ENCODE data around the gene FERMT2.

FERMT2 gene

GRCh38 chr14:52836063-52836462 is 114.8 kb downstream of the FERMT2 start:
- 95 to 97% methylated on average over 9 of the region's 9 CpGs for WGBS, 2 experiments
- Histone ChIP-seq H3K4me1 (ENCODE audit: control insufficient read depth, insufficient read depth, low read length) (peaks cover 19% of the 10 kb centered on the region), H3K27ac (ENCODE audit: insufficient read depth, low read depth, low read length, poor library complexity, severe bottlenecking) (no peak overlapping the region), H3K4me3 (ENCODE audit: insufficient read depth, low read depth, low read length) (no peak overlapping the region), H3K36me3 (ENCODE audit: control insufficient read depth, insufficient read depth, low read length) (no peaks in the 10 kb centered on the region), H3K27me3 (ENCODE audit: control insufficient read depth, insufficient read depth, low read length, poor library complexity, severe bottlenecking) (no peaks in the 10 kb centered on the region), H3K9me3 (ENCODE audit: control insufficient read depth, low read length) (no peaks in the 10 kb centered on the region)

- H3K4me3 ChIP-seq (ENCODE audit: insufficient read depth, low read depth, low read length): no peak overlapping the region
- no peaks in the 10 kb centered on the region for H3K36me3 ChIP-seq (ENCODE audit: control insufficient read depth, insufficient read depth, low read length)
Observed at GRCh38 chr14:52835122-52835903, 115.5 kb downstream of the FERMT2 start.

DNA sequence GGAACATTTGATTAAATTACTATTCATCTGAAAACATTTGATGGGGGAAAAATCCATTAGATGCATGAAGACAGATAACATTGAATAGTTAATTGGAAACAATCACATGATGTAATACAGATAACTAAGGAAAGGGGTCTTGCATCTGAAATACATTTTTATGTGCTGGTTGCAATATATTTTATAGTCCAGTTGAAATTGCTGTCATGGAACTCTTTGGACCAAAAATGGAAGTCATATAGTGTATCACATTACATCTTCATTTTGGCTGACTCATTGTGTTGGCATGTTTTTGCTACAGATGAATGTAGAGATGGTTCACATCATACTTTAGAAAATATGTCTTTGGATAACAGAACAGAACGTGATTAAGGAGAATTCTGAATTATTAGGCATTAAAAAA is 116.4 kb downstream of the FERMT2 start:
- Histone ChIP-seq H3K9me3 (ENCODE audit: control insufficient read depth, low read length) (no peaks in the 10 kb centered on the region), H3K4me3 (ENCODE audit: insufficient read depth, low read depth, low read length) (no peak overlapping the region), H3K36me3 (ENCODE audit: control insufficient read depth, insufficient read depth, low read length) (no peaks in the 10 kb centered on the region), H3K27ac (ENCODE audit: insufficient read depth, low read depth, low read length, poor library complexity, severe bottlenecking) (no peak overlapping the region), H3K4me1 (ENCODE audit: control insufficient read depth, insufficient read depth, low read length) (peaks cover 19% of the 10 kb centered on the region), H3K27me3 (ENCODE audit: control insufficient read depth, insufficient read depth, low read length, poor library complexity, severe bottlenecking) (no peaks in the 10 kb centered on the region)
- WGBS, 2 experiments: 100% methylated on average over 1 of the region's 1 CpG; no CpG with 5 or more reads in 1 of the 2 experiments

More at GRCh38 chr14:52835122-52835903, 115.5 kb downstream of the FERMT2 start:
- H3K4me1 ChIP-seq (ENCODE audit: control insufficient read depth, insufficient read depth, low read length): peaks cover 19% of the 10 kb centered on the region
- H3K27me3 ChIP-seq (ENCODE audit: control insufficient read depth, insufficient read depth, low read length, poor library complexity, severe bottlenecking): no peaks in the 10 kb centered on the region
- H3K27ac ChIP-seq (ENCODE audit: insufficient read depth, low read depth, low read length, poor library complexity, severe bottlenecking): no peak overlapping the region
- 78 to 82% methylated on average over 12 of the region's 12 CpGs for WGBS, 2 experiments
- H3K9me3 ChIP-seq (ENCODE audit: control insufficient read depth, low read length): no peaks in the 10 kb centered on the region

DNA sequence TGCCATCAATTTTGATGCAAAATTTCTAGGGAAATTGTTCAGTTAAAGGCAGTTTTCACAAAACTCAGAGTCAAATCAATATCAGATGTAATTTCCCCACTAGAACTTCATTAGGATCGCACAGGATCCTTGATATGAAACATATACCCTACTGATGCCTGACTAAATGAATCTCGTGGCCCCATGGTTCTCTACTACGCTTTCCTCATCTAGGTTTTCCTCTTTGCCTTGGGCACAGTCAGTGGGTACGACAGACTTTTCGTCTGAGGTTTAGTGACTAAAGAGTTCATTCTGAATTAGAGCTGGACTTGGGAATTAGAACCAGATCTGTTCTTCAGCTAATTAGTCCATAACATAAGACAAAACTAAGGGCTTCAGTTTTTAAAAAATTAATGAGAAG is 117.0 kb downstream of the FERMT2 start:
- H3K27ac ChIP-seq (ENCODE audit: insufficient read depth, low read depth, low read length, poor library complexity, severe bottlenecking): no peak overlapping the region
- no peak overlapping the region for H3K4me3 ChIP-seq (ENCODE audit: insufficient read depth, low read depth, low read length)
- H3K27me3 ChIP-seq (ENCODE audit: control insufficient read depth, insufficient read depth, low read length, poor library complexity, severe bottlenecking): no peaks in the 10 kb centered on the region
- H3K36me3 ChIP-seq (ENCODE audit: control insufficient read depth, insufficient read depth, low read length): no peaks in the 10 kb centered on the region
- H3K9me3 ChIP-seq (ENCODE audit: control insufficient read depth, low read length): no peaks in the 10 kb centered on the region
- 92 to 94% methylated on average over 5 of the region's 5 CpGs for WGBS, 2 experiments
- H3K4me1 ChIP-seq (ENCODE audit: control insufficient read depth, insufficient read depth, low read length): peaks cover 19% of the 10 kb centered on the region

DNA sequence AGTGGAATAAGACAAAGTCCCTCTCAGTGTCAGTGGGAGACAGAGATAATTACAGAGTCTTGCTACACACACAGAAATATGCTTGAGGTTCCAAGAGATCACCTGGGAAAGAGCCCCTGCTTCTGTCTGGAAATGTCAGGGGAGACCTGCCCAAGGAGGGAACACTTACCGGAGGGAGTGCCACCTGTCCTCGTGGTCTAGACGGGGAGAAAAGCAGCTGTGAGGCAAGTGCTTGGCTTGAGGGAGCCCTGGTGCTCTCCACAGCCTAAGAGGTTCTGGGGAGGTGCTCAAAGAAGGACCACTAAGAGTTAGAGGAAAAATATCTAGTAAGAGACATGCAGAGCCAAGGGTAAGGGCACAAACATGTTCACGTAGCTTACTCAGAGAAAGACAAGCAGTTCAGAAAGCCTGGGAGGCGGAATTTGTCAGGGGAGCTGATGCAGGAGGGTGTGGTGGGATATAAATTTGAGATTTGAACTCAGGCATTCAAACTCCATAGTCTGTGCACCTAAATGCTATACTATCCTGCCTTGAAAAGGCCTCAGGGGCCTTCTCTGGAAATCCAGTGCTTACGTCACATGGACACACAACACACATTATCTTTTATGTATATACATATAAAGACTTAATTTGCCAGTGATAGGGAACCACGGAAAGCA is 121.2 kb downstream of the FERMT2 start:
- Histone ChIP-seq H3K27me3 (ENCODE audit: control insufficient read depth, insufficient read depth, low read length, poor library complexity, severe bottlenecking) (no peaks in the 10 kb centered on the region), H3K36me3 (ENCODE audit: control insufficient read depth, insufficient read depth, low read length) (no peaks in the 10 kb centered on the region), H3K4me3 (ENCODE audit: insufficient read depth, low read depth, low read length) (no peak overlapping the region), H3K9me3 (ENCODE audit: control insufficient read depth, low read length) (no peaks in the 10 kb centered on the region), H3K4me1 (ENCODE audit: control insufficient read depth, insufficient read depth, low read length) (peaks cover 9% of the 10 kb centered on the region), H3K27ac (ENCODE audit: insufficient read depth, low read depth, low read length, poor library complexity, severe bottlenecking) (no peak overlapping the region)
- WGBS, 2 experiments: 85 to 86% methylated on average over 5 to 6 of the region's 7 CpGs

- Histone ChIP-seq H3K9me3 (ENCODE audit: control insufficient read depth, low read length) (no peaks in the 10 kb centered on the region), H3K4me1 (ENCODE audit: control insufficient read depth, insufficient read depth, low read length) (peaks cover 9% of the 10 kb centered on the region)
Observed at GRCh38 chr14:52827426-52827825, 123.4 kb downstream of the FERMT2 start.

GRCh38 chr14:52825085-52825484 is 125.8 kb downstream of the FERMT2 start:
- 87 to 100% methylated on average over 3 of the region's 4 CpGs for WGBS, 2 experiments
- no peak overlapping the region for H3K4me3 ChIP-seq (ENCODE audit: insufficient read depth, low read depth, low read length)
- H3K36me3 ChIP-seq (ENCODE audit: control insufficient read depth, insufficient read depth, low read length): no peaks in the 10 kb centered on the region
- no peaks in the 10 kb centered on the region for H3K4me1 ChIP-seq (ENCODE audit: control insufficient read depth, insufficient read depth, low read length)
- no peaks in the 10 kb centered on the region for H3K9me3 ChIP-seq (ENCODE audit: control insufficient read depth, low read length)
- no peak overlapping the region for H3K27ac ChIP-seq (ENCODE audit: insufficient read depth, low read depth, low read length, poor library complexity, severe bottlenecking)
- no peaks in the 10 kb centered on the region for H3K27me3 ChIP-seq (ENCODE audit: control insufficient read depth, insufficient read depth, low read length, poor library complexity, severe bottlenecking)

More at GRCh38 chr14:52827426-52827825, 123.4 kb downstream of the FERMT2 start:
- Histone ChIP-seq H3K4me3 (ENCODE audit: insufficient read depth, low read depth, low read length) (no peak overlapping the region), H3K27me3 (ENCODE audit: control insufficient read depth, insufficient read depth, low read length, poor library complexity, severe bottlenecking) (no peaks in the 10 kb centered on the region), H3K36me3 (ENCODE audit: control insufficient read depth, insufficient read depth, low read length) (no peaks in the 10 kb centered on the region), H3K27ac (ENCODE audit: insufficient read depth, low read depth, low read length, poor library complexity, severe bottlenecking) (no peak overlapping the region)

- no peaks in the 10 kb centered on the region for H3K4me1 ChIP-seq (ENCODE audit: control insufficient read depth, insufficient read depth, low read length)
- no peak overlapping the region for H3K27ac ChIP-seq (ENCODE audit: insufficient read depth, low read depth, low read length, poor library complexity, severe bottlenecking)
- WGBS, 2 experiments: 93 to 94% methylated on average over 2 to 4 of the region's 4 CpGs
- no peak overlapping the region for H3K4me3 ChIP-seq (ENCODE audit: insufficient read depth, low read depth, low read length)
- no peaks in the 10 kb centered on the region for H3K27me3 ChIP-seq (ENCODE audit: control insufficient read depth, insufficient read depth, low read length, poor library complexity, severe bottlenecking)
- no peaks in the 10 kb centered on the region for H3K36me3 ChIP-seq (ENCODE audit: control insufficient read depth, insufficient read depth, low read length)
- no peaks in the 10 kb centered on the region for H3K9me3 ChIP-seq (ENCODE audit: control insufficient read depth, low read length)
Observed at GRCh38 chr14:52824462-52824861, 126.4 kb downstream of the FERMT2 start.

- Histone ChIP-seq H3K27me3 (ENCODE audit: control insufficient read depth, insufficient read depth, low read length, poor library complexity, severe bottlenecking) (no peaks in the 10 kb centered on the region), H3K27ac (ENCODE audit: insufficient read depth, low read depth, low read length, poor library complexity, severe bottlenecking) (no peak overlapping the region), H3K4me1 (ENCODE audit: control insufficient read depth, insufficient read depth, low read length) (no peaks in the 10 kb centered on the region), H3K4me3 (ENCODE audit: insufficient read depth, low read depth, low read length) (no peak overlapping the region), H3K9me3 (ENCODE audit: control insufficient read depth, low read length) (no peaks in the 10 kb centered on the region), H3K36me3 (ENCODE audit: control insufficient read depth, insufficient read depth, low read length) (no peaks in the 10 kb centered on the region)
- WGBS, 2 experiments: 91 to 96% methylated on average over 6 to 7 of the region's 7 CpGs
Observed at GRCh38 chr14:52821805-52822250, 129.0 kb downstream of the FERMT2 start.

DNA sequence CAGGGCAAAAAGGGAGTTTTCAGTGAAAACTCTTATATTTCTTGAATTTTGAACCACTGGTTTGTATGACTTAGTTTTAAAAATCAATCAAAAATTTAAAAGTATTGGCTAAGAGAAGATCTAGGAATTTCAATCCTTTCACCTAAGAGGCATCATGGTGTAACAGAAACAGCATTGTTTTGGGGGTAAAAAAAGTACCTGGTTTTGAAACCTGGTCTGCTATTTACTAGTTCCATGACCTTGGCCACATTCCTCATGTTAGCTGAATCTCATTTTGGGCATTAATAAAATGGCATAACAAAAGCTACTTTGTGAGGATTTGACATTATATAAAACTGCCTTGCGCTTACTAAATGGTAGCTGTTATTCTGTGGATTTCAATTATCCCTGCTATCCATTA is 142.7 kb downstream of the FERMT2 start:
- Histone ChIP-seq H3K4me1 (ENCODE audit: control insufficient read depth, insufficient read depth, low read length) (no peaks in the 10 kb centered on the region), H3K36me3 (ENCODE audit: control insufficient read depth, insufficient read depth, low read length) (no peaks in the 10 kb centered on the region), H3K9me3 (ENCODE audit: control insufficient read depth, low read length) (no peaks in the 10 kb centered on the region), H3K4me3 (ENCODE audit: insufficient read depth, low read depth, low read length) (no peak overlapping the region), H3K27me3 (ENCODE audit: control insufficient read depth, insufficient read depth, low read length, poor library complexity, severe bottlenecking) (no peaks in the 10 kb centered on the region), H3K27ac (ENCODE audit: insufficient read depth, low read depth, low read length, poor library complexity, severe bottlenecking) (no peak overlapping the region)
- 100% methylated on average over 1 of the region's 1 CpG for WGBS, 2 experiments
